DLD1 (cell line): ENCODE results near the gene MAPRE2.

Experiments used
- in situ Hi-C: cut with HindIII; loops from 2 replicates; pipeline ENCODE4 v1.10.0; 2017; ENCODE audit warnings: low sequenced_read_pairs

Gene MAPRE2

GRCh38 chr18:35032113-35032512 is 9.1 kb upstream of the MAPRE2 start:
- in situ Hi-C loops = no loop called here

- in situ Hi-C loops = no loop called here
These were observed 3.2 kb upstream of the MAPRE2 start for GRCh38 chr18:35038029-35038428.

- in situ Hi-C loops = no loop called here
These were observed 2.2 kb upstream of the MAPRE2 start for GRCh38 chr18:35038881-35039491.

- in situ Hi-C loops = no loop called here
These were observed 600 bp upstream of the MAPRE2 start for GRCh38 chr18:35040638-35040987.

GRCh38 chr18:35041815-35042387 is 688 bp downstream of the MAPRE2 start:
- in situ Hi-C loops = no loop called here

- in situ Hi-C loops = no loop called here
These were observed 1.3 kb downstream of the MAPRE2 start for GRCh38 chr18:35042389-35043071.

GRCh38 chr18:35043207-35043606 is 2.0 kb downstream of the MAPRE2 start:
- in situ Hi-C loops = no loop called here

GRCh38 chr18:35045121-35045520 is 3.9 kb downstream of the MAPRE2 start:
- in situ Hi-C loops = no loop called here

- in situ Hi-C loops = no loop called here
These were observed 4.6 kb downstream of the MAPRE2 start for GRCh38 chr18:35045806-35046205.

- in situ Hi-C loops = no loop called here
These were observed 6.6 kb downstream of the MAPRE2 start for GRCh38 chr18:35047697-35048292.

GRCh38 chr18:35049111-35050027 is 8.2 kb downstream of the MAPRE2 start:
- in situ Hi-C loops = no loop called here

GRCh38 chr18:35050028-35050546 is 8.9 kb downstream of the MAPRE2 start:
- in situ Hi-C loops = no loop called here

- in situ Hi-C loops = no loop called here
These were observed 9.5 kb downstream of the MAPRE2 start for GRCh38 chr18:35050705-35051195.

- in situ Hi-C loops = no loop called here
These were observed 10.6 kb downstream of the MAPRE2 start for GRCh38 chr18:35051641-35052377.

GRCh38 chr18:35054401-35054800 is 13.2 kb downstream of the MAPRE2 start:
- in situ Hi-C loops = no loop called here

GRCh38 chr18:35055105-35055504 is 13.9 kb downstream of the MAPRE2 start:
- in situ Hi-C loops = no loop called here

- in situ Hi-C loops = no loop called here
These were observed 14.5 kb downstream of the MAPRE2 start for GRCh38 chr18:35055726-35056125.

GRCh38 chr18:35059280-35059927 is 18.2 kb downstream of the MAPRE2 start:
- in situ Hi-C loops = no loop called here

- in situ Hi-C loops = no loop called here
These were observed 19.1 kb downstream of the MAPRE2 start for GRCh38 chr18:35060122-35060815.
